Activated CD8-positive, alpha-beta memory T cell treated with anti-CD3 and anti-CD28 coated beads for 24 hours (primary cell): ENCODE data around the gene PRR5L.
"Not testable (repeated sequence)": the region's sequence is repeated elsewhere in the genome, so short reads cannot be mapped to it uniquely, and the experiment has no call there.

ENCODE experiments used
- DNase-seq: peaks from one replicate; pipeline ENCODE4 v3.0.0-alpha.2; 2020

PRR5L gene

DNA sequence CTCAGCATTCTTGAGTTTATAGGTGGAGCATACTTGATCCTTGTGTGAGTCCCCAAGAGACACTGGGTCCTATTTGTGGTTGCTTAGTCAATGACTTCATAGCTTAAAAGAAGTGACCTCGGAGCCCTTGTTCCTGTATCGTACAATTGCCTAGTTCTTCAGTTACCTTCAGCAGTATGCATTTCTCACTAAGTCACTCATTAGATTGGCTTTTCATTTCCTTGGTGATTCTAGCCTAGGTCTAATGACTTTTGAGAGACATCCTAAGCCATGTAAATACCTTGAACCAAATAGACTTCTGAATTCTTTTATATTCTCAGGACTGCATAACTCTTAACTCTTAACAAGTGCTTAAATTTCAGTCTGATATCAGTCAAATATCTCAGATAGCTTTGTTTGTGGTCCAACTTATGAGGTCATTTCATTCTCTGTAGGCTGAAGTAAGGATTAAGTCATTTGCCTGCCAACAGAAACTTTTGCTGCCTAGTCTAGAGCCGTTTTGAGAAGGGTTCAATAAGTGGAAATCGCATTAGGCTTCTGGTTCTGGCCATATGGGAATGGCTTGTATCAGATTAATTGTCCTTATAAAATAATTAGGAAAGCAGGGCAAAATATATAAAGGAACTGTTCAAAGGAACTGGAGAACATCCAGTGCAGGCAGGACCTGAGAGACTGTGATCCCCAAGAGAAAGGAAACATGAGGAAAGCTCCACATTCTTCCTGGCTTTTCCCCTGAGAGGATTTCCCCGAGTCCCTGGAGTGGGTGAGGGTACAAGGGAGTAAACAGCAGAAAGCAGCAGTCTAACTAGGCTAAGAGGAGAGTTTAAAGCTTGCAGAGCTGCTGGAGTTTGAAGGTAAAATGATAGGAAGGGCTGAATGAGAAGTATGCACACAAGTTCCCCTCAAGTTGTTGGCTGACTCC, 174.1 kb downstream of the PRR5L start:
- DNase-seq: no peak

DNA sequence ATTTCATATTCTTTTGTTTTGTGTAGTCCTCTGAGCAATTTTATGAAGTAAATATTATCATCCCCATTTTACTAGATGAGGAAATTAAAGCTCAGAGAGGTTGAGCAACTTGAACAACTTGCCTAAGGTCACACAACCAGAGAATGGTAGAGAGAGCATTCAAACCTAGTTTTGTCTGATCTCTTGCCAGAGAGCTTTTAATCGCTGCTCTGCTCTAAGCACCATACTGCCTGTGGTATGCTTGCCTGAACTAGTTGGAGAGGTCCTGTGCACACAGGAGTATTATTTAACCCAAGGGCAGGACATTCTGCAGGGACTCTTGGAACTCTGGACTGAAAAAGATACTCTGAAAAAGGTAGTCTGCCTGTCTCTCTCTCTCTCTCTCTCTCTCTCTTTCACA, 175.5 kb downstream of the PRR5L start:
- DNase-seq: no peak

DNA sequence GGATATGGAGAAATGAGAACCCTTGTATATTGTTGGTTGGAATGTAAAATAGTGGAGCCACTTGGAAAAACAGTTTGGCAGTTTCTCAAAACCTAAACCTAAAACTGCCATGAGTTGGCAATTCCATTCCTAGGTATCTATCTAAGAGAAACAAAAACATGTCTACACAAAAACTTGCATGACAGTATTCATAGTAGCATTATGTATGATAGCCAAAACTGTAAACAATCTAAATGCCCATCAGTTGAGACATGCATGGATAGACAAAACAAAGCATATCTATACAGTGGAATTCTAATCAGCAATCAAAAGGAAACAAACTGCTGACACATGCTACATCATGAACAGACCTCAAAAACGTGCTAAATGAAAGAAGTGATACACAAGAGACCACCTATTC, 179.1 kb downstream of the PRR5L start:
- DNase-seq: no peak

DNA sequence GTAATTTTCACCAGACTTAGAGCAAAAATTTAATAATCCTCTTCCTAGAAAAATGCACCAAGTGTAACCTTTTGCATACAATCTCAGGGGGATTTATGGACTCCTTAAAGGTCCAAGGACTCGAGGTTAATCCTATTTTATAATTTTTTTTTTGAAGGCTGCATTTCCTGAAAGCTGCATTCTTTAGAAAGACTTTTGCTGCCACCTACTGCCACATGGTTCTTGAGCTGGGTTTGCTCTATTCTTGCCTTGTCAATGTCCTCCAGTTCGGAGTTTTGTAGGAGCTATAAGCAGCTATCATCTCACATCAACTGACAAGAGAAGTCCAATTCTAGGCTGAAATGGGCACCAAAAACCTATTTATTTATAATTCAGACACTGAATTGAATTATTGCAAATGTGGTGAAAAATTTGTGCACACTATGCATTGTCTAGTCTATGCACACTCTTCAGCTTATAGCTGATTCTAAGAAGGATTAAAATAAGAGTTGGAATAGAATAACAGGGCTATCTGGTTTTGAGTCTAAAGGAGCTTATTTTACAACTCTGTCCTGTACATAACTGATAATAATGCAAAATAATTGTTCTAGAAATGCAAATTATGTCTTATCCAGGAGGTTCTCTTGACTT, 182.7 kb downstream of the PRR5L start:
- no peak for DNase-seq

DNA sequence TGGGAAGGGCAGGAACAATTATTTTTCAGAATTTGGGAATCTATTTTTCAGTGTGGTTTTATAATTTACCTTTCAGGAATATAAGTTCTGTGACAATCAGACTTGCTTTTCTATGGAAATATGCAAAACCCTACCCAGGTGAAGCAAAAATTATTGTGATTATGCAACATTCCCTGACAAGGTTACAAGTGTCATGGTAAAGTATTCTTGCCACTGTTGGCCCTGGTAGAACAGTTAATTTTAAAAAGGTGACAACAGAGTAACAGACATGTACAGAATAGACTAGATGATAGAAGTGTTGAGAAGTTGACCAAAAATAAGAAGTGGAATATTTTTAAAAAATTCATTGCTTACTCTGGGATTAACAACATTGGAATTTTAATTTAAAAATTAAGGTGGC, 184.7 kb downstream of the PRR5L start:
- DNase-seq: no peak

DNA sequence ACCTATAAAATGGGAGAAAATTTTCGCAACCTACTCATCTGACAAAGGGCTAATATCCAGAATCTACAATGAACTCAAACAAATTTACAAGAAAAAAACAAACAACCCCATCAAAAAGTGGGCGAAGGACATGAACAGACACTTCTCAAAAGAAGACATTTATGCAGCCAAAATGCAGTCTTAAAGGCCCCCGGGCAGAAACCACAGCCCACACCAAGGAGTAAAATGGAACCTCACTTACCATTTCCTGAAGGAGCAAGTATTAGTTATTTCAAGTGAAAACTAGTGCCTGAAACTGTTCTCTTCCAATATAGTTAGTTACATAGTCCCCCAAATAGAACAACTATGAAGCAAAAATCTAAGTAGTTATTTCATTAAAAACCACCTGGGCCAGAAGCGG, 187.0 kb downstream of the PRR5L start:
- DNase-seq: not testable (repeated sequence)

DNA sequence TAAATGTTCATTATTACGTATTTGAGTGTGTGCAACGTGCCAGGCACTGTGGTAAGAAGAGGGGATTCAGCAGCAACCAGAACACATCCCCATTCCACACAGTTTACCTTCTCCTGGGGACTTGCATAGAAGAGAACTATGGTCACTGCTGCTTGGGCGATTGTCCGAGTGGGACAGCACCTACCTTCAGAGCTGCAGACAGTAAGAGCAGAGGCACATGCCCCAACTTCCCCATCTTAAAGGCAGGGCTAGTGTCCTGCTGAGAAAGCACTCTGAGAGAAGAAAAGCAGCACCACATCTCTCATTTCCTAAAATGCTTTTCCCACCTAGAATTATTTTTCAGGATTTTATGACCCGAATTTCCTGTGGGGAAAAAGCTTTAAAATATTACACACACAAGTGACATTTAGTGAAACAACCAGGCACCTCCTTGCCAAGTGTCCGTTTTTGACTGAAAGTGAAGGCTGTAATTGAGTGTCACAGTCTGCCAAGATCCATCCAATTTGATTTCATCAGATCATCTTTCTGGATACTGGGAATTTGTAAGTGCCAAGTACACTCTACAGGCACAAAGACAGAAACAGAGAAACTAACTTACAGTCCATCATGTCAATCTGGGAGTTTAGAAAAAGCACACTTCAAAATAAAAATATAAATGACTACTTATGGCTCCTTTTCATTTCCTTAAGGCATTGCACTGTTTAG, 189.4 kb downstream of the PRR5L start:
- no peak for DNase-seq

DNA sequence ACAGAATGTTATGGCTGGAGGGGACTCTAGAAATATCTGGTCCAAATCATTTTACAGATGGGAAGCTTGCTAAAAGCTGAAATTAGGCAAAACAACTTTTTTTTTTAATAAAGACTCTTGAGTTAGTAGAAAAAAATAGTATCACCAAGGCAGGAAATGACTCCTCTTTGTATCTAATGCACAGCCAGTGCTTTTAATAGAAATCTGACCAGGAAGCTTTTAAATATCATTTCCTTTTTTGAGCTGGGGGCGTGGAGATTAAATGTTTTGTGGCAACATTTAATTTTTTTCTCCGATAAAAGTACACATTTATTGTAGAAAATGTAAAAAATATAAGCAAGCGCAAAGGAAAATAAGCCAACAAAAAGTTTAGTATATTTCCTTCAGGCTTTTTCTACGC, 191.5 kb downstream of the PRR5L start:
- no peak for DNase-seq

DNA sequence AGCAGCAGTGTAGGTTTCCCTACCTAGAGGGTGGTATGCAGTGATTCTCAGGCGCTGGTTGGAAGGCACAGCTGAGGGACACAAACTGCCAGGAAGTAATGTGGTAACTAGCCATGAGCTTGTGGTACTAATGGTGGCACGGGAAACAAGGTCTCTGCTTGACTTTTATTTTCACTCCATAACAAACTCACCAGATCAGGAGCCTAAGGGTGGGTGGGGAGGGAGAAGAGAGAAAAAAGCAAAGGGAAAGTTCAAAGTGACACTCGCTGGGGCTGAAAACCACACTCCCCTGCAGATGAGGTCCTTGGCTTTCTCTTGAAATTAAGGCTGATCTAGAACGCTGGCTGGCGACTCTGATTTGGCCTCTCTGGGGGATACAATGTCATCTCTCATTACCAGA, 192.0 kb downstream of the PRR5L start:
- no peak for DNase-seq

DNA sequence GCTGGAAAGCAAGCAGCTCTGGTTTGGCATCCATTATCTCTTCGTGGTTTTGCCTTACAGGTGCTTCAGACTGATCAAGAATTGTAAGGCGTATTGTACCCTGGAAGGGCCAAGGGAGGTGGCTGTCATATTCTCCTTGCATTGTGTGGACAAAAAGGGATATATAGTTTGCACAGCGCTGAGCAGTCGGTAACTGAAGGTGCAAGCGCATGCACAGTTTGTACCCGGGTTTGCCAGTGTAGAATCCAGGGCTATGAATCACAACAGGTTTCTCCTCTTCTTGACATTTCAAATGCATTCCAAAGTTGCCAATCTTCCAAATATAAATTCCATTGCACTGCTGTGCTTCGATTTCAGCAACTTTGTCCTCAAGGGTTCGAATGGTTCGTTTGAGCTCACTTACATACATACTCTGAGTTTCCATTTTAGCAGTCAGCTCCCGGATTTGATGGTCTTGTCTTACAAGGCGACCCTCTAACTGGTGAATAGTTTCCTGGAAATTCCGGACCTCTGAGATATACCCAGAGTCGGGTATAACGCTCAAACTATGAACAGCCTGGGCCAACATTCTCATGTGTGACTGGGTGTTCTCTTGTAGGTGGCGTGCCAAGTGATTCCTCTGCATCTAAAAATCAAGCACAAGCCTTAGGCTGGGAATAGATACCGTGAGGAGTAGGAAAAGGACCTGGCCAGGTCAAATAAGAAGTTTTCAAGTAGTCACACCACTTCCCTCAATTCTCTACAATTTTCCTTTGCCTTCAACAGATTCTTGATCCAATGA, 194.1 kb downstream of the PRR5L start:
- no peak for DNase-seq

DNA sequence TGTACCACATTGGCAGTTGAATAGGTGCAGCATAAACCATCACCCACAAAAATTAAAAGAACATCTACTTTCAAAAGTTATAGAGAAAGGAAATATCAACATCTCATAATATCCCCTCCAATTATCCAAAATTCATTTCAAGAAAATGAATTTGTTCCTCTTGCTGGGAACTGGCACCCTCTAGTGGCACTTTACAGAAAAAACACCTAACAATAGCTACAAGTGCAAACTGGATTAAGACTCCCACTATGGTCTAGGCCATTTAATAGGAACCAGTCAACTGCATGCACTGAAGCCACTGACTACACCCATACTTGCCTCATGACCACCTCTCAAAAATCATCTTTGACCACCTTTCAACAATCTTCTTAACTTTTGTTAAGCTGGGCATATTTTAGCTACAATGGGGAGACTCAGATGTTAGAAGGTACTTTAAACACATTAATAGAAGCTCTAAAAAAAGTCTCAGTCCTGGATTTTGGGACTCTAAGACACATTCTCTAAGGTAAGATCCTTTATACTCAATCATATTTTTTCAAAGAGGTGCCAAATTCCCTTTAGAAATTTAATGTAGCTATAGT, 196.7 kb downstream of the PRR5L start:
- no peak for DNase-seq

DNA sequence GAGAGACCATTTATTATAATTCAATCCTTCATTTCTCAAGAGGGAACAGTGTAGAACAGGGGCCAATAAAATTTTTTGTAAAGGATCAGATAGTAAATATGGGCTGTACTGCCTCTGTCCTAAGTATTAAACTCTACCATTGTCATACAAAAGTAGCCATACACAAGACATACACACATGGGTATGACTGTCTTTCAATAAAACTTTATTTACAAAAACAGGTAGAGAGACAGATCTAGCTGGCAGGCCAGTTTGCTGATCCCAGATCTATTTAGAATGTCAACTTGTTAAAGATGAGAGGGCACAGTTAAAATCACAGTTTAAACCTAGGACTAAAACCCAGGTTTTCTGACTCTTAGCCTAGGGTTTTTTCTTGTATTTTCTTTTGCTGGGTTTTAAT, 197.2 kb downstream of the PRR5L start:
- DNase-seq: no peak

DNA sequence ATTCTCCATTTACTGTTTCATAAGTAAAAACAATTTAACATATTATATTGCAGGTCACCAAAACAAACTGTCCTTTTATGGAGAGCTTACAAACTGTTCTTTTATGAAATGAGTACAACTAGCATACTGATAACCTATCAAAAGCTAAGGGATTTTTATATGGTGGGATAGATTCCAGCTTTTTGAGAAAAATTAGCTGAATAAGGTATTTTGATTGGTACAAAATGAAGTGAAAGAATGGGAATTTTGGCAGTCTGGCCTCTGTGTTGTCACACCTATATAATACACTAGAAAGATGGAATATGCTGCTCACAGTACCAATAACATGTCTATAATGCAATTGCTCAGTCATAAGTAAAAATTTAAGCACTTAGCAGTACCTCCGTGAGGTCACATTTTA, 202.6 kb downstream of the PRR5L start:
- DNase-seq: no peak

DNA sequence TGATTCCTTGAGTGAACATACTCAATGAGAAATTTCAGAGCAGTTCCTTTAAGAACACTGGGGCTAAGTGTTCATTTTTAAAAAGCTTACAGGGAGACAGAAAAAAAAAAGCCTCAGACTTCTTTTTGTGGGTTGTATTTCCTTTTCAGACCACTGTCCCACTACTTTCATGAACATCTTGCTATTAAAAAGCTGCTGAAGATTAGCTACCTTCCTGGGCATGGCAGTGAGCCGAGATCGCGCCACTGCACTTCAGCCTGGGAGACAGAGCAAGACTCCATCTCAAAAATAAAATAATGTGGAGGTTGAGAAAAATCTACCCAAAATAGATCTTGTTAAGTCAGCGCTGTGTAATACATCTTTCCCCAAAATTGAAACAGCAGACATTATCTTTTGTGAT, 203.2 kb downstream of the PRR5L start:
- no peak for DNase-seq

DNA sequence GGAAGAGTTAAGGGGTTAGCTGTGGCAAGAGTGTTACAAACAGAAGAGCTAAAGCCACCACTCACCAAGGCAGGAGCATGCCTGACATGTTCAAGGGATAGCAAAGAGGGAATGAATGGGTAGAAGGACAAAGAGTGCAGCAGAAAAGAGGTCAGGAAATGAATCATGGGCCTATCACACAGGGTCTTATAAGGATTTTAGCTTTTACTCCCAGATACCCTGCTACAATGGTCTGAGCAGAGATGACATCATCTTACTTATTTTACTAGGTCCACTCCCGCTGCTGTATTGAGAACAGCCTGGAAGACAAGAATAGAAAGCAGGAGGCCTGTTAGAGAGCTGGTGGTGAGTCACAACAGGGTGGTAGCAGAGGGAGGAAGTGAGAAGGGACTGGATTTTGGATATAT, 204.2 kb downstream of the PRR5L start:
- no peak for DNase-seq

DNA sequence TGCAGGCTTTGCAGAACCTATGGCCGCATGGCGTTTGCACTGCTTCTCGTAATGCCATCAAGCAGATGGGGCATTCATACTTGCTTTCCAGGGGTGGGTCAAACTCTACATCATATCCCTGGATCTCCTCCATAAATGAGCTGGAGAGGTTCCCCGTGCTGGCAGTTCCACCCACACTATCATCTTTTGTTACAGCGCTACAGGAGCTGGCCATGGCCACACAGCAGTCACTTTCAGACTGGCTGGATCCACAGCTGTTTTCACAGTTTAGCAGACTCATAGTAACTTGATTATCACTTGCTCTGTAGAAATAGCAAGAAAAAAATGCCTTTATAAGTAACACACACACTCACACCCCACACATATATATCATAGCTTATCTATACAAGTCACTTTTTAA, 205.1 kb downstream of the PRR5L start:
- DNase-seq: no peak

DNA sequence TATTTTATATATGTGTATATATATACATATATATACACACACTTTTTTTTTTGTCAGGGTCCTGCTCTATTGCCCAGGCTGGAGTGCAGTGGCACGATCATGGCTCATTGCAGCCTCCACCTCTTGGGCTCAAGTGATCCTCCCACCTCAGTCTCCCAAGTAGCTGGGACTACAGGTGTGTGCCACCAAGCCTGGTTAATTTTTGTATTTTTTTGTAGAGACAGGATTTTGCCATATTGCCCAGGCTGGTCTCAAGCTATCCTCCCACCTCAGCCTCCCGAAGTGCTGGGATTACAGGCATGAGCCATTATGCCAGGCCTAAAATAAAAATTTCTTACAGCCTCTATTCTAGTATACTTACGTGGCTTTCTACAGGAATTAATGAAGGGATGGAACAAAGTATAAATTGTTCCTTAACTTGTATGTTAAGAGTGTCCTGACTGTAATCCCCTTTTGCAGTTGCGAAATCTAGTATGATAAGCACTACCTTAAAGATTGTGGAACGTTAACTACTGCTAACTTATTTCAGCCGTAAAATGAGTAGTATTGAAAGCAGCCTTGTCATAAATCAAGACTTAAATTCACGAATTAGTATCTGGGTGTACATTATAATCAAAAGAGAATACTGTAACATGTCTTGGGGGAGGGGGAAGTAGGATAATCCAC, 211.9 kb downstream of the PRR5L start:
- no peak for DNase-seq

DNA sequence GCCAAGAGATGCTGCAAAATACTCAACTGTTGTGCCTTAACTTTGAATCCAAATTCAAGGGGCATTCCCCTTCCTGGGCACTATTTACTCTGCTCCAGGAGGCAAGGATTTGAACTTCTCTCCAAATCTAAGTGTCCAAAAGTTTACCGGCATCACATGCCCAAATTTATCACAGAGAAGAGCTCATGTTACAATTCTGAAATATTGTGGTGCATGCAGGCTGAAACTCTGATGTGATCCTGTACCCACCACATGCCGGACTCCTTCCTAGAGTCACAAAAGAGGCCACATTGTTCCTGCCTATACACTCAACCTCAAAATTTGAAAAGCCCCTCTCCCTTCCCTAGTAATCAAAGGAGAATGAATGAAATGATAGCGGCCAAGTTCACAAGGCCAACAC, 212.7 kb downstream of the PRR5L start:
- DNase-seq: no peak

DNA sequence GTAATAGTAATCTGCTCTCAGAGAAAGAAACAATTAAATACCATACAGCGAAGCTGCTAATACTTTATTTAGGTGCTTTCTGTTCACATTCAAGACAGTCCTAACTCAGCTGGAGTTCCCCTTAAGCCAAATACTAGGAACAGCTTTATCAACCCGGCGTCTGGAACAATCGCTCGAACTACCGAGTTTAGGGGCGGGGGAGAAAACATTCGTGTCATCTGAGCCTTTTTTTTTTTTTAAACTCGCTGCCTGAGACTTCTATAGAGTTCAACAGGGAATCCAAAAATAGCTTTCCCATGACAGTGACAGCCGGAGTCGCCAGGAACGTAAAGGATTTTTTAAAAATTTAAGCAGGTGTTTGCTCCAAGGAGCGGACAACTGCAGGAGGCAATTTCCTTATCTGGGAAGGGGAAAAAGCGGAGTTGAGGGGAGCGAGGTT, 213.1 kb downstream of the PRR5L start:
- no peak for DNase-seq

DNA sequence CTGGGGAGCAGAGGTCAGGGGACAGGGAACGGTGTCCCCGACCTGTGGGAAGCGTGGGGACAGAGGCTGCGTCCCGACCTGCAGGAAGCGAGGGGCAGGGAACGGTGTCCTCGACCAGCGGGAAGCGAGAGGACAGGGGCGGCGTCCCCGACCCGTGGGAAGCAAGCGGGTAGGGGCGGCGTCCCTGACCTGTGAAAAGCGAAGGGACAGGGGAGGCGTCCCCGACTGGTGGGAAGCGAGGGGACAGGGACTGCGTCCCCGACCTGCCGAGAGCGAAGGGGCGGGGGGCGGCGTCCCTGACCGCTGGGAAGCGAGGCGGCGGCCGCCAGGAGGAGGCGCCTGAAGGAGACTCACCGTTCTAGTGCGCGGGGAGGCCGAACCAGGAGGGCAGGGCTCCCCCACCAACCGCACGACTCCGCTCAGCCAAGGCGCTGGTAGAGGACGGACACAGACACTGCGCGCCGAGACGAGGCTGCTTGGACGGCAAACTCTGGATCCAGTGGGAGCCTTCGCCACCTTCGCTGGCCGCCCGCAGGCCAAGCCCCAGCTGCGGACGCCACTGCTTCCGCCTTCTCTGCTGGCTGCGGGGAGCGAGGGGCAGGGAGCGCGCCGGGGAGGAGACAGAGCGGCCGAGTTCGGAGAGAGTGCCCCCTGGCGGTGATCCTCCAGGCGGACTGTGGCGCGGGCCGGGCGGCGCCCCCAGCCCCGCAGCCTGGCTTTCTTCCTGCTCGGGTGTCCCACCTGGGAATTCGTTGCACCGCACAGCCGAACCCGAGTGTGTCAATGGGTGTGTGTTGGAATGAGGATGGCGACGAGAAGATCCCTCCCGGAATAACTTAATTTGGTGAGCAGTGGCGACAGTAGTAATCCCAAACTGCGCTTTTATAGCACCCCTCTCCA, 213.9 kb downstream of the PRR5L start, which contains the start of gene TRAF6:
TRAF6 (minus strand) TSS at position 579 of the 900 bp plus-strand sequence. CDS start 8,757 bp downstream, outside the sequence.
- DNase-seq: peak; percentile 97

DNA sequence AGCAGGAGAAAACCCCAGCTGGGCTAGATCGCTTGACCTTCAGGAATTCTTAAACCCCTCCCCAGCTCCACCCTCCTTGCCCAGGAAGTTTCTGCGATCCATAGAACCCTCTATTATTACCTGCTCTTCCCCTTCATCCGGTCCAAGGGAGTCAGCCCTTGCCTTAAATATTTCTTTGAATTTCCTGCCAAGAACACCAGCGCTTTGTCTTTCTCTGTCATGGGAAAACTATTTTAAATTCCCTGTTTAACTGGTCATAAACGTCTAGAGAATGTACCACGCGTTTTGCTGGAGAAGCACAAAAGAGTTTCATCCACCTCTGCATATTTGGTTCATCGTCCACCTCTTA, 214.5 kb downstream of the PRR5L start:
- DNase-seq: no peak
